ENCODE data around the gene SSH2.

DNA sequence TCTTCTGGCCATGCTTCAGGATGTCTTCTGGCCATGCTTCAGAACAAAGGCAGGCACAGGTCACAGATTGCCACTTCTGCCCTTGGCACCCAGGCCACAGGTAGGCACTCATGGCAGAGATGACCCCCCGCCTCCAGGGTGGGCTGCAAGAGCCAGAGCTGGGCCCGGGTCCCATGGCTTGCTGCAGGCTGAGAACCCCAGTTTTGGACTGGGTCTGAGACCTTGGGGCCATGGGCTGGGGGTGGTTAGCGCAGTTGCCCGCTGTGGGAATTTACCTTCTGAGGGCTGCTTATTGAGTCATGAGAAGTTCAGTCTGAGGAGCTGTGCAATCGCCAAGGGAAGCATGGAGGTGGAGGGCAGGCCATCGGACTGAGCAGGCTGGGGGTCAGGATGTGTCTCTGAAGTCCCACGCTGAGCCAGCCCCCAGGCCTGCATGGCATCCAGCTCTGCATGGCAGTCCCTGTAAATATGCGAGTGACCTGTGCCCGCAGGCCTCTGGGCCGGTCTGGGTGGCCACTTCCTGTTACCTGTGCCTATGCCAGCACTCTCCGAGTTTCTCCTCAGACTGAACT, 335.4 kb downstream of the SSH2 start:
- TF ChIP-seq CTCF (IDR thresholded peaks at IDR 0.05), result no peak
- no peak for TF ChIP-seq POLR2A (IDR thresholded peaks at IDR 0.05; ENCODE audit: low read depth)
